Measurements from ENCODE around the gene MTMR2.

Gene MTMR2

DNA sequence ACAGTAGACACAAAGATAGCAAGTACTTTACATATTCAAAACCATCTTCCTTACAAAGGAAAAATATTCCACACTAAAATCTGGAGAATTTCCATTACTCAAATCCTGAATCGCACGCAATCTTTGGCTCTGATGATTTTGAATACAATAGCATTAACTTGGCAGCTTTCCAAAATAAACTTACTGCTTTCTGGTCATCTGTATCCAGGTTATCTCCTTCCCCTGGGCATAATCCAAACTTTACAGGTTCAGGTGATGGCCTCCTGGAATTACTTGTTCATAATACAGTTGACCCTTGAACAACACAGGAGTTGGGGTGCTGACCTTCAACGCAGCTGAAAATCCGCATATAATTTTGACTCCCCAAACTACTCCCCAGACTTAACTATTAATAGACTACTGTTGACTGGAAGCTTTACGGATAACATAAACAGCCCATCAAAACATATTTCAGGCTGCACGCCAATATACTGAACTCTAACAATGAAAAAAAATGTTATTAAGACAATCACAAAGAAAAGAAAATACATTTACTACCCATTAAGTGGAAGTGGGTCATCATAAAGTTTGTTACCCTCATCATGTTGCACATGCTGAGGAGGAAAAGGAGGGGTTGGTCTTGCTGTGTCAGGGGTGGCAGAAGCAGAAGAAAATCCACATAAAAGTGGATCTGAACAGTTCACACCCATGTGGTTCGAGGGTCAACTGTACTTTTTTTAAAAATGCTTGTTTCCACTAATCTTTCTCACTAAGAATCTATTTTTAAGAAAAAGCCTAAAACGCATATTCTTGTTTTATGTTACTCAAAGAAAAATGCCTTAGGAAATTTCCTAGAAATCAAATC is 6.5 kb downstream of the MTMR2 start:
- DNase-seq, result peak; percentile 65

DNA sequence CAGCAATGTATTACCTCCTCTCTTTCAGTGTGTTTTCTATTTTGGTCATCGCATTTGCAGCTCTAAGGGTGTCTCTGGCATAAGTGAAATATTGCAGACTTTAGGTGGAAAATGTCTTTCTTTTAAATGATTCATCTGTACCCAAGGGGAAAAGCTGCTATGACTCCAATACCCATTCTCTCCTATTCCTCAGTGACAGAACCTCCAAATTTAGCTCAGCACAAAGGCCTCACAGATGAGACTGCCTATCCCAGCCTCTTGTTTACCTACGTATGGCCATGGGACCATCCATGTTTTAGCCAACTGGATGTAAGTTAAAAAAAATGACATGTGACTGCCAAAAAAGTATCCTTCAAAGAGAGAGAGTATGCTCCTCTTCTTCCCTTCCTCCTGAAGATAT is 7.9 kb downstream of the MTMR2 start:
- no peak for DNase-seq

DNA sequence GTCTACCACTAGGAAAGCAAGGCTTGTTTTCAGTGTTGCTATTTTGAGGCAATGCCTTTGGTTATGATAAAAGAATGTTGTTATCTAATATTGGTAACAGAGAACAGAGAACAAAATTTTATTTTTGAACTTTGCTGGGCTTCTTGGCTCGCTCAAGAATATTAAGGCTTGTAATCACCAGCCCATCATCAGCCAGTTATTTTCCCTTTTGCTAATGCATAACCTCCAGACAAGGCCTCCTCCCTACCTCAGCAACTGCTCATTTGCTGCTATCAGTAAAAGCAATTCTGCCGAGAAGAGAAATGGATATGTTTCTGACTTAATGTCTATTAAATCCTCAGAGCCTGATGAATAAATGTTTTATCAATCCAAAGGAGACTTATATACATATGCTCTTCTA is 8.9 kb downstream of the MTMR2 start:
- no peak for DNase-seq

GRCh38 chr11:95913830-95914615 is 9.9 kb downstream of the MTMR2 start:
- no peak for DNase-seq

DNA sequence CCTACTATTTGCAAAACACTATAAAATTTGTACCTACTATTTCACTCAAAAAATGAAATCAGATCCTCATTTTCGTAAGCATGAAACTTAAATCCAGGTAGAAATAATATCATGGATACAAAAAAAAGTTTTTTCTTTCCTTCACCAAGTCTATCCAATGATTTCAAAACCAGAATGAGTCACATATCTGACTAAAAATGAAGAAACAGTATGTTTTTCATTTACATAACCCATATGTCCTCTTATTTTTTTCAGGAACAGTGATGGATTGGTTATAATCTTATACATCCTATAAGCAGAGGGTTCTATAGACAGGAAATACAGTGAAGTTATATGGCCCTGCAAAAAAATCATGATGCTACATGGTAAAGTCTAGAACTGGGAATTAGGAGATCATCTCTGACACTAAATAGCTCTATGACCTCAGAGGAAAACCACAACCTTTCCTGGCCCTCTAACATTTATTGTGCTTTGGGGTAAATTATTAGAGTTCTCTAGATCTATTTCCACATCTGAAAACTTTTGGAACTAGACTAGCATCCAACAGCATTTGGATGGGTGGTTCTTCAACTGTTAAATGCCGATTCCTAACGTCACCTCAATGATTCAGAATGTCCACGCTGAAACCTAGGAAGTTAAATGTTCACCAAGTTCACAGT is 10.9 kb downstream of the MTMR2 start:
- no peak for DNase-seq

DNA sequence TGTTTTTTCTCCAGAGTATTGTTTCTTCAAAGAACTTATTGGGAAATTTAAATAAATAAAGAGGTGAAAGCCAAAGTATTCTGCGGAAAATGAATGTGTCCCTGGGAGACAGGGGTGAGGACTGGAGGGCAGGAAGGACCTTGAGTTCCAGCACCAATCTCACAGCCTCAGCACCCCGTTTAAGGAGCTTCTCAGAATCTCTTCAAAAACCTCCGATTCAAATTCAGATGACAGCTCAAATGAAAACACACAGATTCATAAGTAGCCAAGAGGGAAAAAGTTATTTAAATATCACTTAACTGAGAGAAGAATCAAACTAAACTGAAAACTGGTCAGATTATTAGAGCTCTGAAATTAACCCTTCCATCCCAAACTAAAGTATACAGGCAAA is 12.5 kb downstream of the MTMR2 start:
- no peak for DNase-seq

- DNase-seq, result no peak
Measured at GRCh38 chr11:95910638-95911368, 13.1 kb downstream of the MTMR2 start.

- DNase-seq, result no peak
Measured at GRCh38 chr11:95908826-95909225, 15.1 kb downstream of the MTMR2 start.

DNA sequence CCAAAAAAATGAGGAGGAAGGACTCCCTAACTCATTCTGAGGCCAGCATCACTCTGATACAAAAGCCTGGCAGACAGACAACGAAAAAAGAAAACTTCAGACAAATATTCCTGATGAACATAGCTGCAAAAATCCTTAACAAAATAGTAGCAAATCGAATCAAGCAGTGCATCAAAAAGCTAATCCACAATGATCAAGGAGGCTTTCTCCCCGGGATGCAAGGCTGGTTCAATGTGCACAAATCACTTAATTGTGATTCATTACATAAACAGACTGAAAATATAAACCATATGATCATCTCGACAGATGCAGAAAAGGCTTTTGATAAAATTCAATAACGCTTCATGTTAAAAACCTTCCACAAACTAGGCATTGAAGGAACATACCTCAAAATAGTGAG is 16.4 kb downstream of the MTMR2 start:
- no peak for DNase-seq

- DNase-seq, result no peak
Measured at GRCh38 chr11:95904009-95904650, 19.8 kb downstream of the MTMR2 start.

DNA sequence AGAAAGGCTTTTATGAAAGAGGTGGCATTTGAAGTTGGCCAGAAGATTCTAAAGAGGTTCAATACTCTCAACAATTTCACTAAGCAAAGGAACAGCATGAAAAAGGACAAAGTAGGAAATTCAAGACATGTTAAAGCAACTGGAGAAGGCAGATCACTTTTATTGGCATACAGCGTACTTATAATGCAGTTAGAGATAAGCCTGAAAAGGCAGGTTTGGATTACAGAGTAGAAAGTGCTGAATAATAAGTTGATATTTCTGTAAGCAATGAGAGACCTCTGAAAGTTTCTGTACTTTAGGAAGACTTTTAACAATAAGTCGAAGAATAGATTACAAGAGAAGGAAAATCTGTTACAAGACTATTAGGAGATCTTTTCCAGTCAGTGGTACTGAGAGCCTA is 25.1 kb downstream of the MTMR2 start:
- DNase-seq, result no peak

DNA sequence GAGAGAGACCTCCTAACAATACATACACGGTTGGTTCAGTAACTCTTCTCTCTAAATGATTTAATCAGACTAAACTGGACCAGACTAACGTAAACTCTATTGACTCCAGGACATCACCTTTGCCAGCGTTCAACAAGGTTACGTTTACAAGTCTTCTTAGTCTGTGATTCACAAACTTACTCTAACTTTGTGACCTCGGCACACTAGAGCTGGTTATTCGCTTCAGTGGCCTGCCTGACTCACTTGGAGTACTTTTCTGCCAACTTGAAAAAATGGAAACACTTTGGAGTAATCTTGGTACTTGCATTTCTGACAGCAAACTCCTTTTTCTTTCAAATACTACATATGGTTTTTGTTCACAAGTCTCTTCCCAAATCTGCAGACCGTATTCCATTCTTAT is 26.2 kb downstream of the MTMR2 start:
- DNase-seq, result no peak

DNA sequence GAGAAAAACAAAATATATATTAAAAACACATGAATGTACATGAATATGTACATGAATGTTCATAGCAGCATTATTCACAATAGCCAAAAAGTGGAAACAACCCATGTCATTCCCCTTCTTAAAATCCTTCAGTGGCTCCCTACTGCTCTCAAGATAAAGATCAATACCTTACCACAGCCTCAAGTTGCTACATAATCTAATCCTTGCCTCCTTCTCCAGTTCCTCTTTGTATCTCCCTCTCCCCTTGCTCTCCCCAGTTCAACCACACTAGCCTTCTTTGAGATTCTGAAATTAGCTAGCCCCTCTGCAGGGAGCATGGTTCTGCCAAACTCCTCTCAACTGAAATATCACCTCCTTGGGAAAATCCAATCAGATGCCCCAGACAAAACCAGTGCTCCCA is 28.1 kb downstream of the MTMR2 start:
- DNase-seq, result no peak

DNA sequence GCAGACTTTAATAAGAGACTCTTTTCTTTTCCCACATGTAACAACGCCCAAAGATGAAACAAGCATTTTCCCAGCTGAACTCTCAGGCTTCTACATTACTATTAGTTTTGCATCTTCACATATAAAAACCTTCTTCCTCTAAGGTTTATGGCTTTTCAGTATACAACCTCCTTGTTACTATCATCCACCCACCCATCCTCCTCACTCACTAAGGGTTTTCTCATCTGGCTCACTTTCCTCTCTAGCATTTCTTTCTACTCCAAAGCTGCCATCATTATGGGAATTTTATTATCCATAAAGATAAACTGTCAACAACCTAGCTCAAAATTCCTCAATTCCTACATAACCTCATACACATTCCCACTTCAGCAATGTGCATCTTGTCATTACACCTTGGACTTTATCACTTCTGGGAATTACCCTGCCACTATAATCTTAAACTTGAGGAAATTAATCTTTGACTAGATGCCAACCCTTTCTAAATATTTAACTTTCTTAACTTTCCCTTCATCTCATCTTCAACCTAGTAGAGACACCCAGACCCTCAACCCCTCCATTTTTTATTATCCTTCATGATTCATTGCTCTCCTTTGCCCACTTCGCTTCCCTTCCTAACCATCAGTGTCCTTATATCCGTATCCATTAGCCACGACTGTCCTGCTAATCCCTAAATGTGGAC is 30.9 kb downstream of the MTMR2 start:
- DNase-seq, result no peak

- DNase-seq, result no peak
Measured at GRCh38 chr11:95892492-95892891, 31.4 kb downstream of the MTMR2 start.

DNA sequence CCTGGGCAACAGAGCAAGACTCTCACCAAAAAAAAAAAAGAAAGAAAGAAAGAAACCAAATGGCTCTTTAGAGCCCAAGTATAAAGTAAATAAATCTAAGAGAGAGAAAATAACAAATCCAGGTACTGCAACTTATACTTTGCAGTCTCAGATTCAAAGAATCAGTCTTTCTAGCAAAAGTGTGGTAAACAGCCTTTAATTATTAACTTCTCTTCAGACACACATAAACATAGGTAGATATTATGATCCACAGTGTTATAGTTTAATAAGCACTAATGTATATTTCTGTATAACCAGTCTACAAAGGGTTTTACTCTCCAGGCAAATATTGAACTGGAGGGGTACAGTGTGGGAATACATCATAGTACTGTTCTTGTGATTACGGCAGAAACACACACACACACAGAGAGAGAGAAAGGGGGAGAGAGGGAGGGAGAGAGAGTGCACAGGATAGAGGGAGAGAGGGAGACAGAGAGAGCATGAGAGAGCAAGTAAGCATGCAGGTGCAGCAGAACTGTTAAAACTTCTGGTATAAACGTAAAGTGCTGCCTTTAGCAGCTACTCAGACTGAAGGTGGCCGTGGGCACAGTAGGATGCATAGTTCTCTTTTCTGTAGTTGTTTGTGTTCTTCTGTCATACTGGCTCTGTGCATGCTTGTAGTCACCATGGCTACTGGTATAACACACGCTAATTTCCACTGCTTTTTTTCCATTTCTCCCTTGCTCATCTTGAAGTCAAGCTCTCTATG is 32.3 kb downstream of the MTMR2 start:
- DNase-seq, result no peak

GRCh38 chr11:95888852-95889251 is 35.1 kb downstream of the MTMR2 start:
- DNase-seq, result no peak

GRCh38 chr11:95888439-95888838 is 35.5 kb downstream of the MTMR2 start:
- DNase-seq, result no peak

- DNase-seq, result no peak
Measured at GRCh38 chr11:95886462-95886861, 37.4 kb downstream of the MTMR2 start.

DNA sequence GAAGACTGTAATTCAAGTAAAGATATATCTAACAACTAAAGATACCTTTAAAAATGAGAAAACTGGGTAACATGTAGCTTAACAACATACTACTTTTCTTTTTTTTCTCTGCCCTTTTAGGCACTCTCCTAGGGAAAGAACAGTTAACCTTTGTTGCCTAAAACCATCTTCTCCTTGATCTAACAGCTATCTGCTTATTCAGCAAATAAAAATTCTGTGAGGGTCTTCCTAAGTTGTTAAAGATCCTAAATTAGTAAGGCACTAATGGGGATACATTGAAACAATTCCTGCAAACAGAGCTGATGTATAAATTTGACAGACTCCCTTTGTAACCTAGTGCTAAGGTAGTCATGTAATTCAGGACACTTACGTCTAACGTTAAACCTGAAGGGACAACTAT is 39.1 kb downstream of the MTMR2 start:
- no peak for DNase-seq

DNA sequence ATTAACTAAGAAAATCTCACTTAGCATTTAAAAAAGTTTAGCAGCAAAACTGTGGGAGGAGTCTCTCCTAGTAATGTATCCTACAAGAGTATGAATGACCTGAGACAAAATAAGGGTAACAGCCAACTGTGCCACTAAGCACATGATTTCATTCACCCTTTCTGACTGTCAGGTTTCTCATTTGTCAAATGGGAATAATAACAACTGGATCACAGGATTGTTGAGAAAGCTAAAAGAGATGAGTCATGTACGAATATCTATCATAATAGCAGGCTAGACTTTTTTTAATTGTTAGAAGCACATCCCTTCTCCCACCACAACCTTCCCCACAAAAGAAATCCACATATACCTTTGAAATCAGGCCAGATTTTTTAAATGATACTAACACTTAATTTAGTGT is 39.5 kb downstream of the MTMR2 start:
- DNase-seq, result no peak
